SU-DHL-6 (cell line): Measurements from ENCODE around the gene EEFSEC.

Experiments used
- H2AFZ ChIP-seq: fragments of 200-600 bp; sonication (generic); 2 replicates; pipeline ENCODE4 v1.6.1; 2014; ENCODE audit warnings: low read depth, mild to moderate bottlenecking, moderate library complexity, mixed read lengths, antibody characterized with exemption, low read length; ENCODE audit not compliant: severe bottlenecking
- H3F3A ChIP-seq: fragments of 200-600 bp; shearing (Covaris generic); 2 replicates; pipeline ENCODE4 v1.6.0; 2016; ENCODE audit warnings: antibody characterized with exemption, mild to moderate bottlenecking; ENCODE audit not compliant: insufficient read depth
- H3K27ac ChIP-seq: fragments of 200-600 bp; sonication (generic); 2 replicates; pipeline ENCODE4 v1.5.1; 2016; ENCODE audit warnings: low read depth, mild to moderate bottlenecking, low read length, moderate library complexity, mixed read lengths
- H3K27me3 ChIP-seq: fragments of 200-600 bp; sonication (generic), shearing (Covaris generic); 2 replicates; pipeline ENCODE4 v1.6.0; 2014; ENCODE audit warnings: mild to moderate bottlenecking, low read length
- H3K36me3 ChIP-seq: fragments of 200-600 bp; sonication (generic); 2 replicates; pipeline ENCODE4 v1.6.1; 2014; ENCODE audit warnings: mild to moderate bottlenecking, low read length, mixed read lengths
- H3K4me2 ChIP-seq: fragments of 300-600, 200-600 bp; shearing (Covaris generic), sonication (generic); 2 replicates; pipeline ENCODE4 v1.6.0; 2014; ENCODE audit warnings: low read length, low read depth, mild to moderate bottlenecking; ENCODE audit not compliant: poor library complexity, severe bottlenecking
- H3K4me3 ChIP-seq: fragments of 200-600 bp; sonication (generic); 2 replicates; pipeline ENCODE4 v1.5.1; 2014; ENCODE audit warnings: antibody characterized with exemption, low read length, mild to moderate bottlenecking, mixed read lengths; ENCODE audit not compliant: insufficient read depth, poor library complexity, severe bottlenecking
- H3K79me2 ChIP-seq: fragments of 200-600 bp; sonication (generic); 2 replicates; pipeline ENCODE4 v1.6.1; 2014; ENCODE audit warnings: mild to moderate bottlenecking, low read length, moderate library complexity; ENCODE audit not compliant: insufficient read depth
- H3K9ac ChIP-seq: fragments of 200-600 bp; sonication (generic); 2 replicates; pipeline ENCODE4 v1.7.0; 2014; ENCODE audit warnings: mild to moderate bottlenecking, low read length
- H3K9me2 ChIP-seq: fragments of 200-600 bp; sonication (generic); replicated peaks from 2 replicates; pipeline ENCODE4 v1.6.1; 2014; ENCODE audit warnings: low read length; ENCODE audit not compliant: insufficient read depth
- H3K9me3 ChIP-seq: fragments of 200-600 bp; sonication (generic); 2 replicates; pipeline ENCODE4 v1.6.1; 2014; ENCODE audit warnings: low read length, mixed read lengths; ENCODE audit not compliant: insufficient read depth
- H4K20me1 ChIP-seq: fragments of 200-600 bp; sonication (generic); 2 replicates; pipeline ENCODE4 v1.6.1; 2014; ENCODE audit warnings: low read depth, mild to moderate bottlenecking, antibody characterized with exemption, low read length, moderate library complexity, mixed read lengths
- CTCF ChIP-seq: fragments of 200-600 bp; sonication (generic); IDR thresholded peaks from one replicate; pipeline ENCODE4 v1.5.1; 2017; ENCODE audit warnings: antibody characterized with exemption, mild to moderate bottlenecking, low read length, moderate library complexity; ENCODE audit not compliant: insufficient read depth, poor library complexity, severe bottlenecking
- EZH2phosphoT487 ChIP-seq: fragments of 200-600 bp; sonication (generic), shearing (Covaris generic); conservative IDR thresholded peaks from 2 replicates; pipeline ENCODE4 v1.6.1; 2018; ENCODE audit warnings: mild to moderate bottlenecking, antibody characterized with exemption, low read length, moderate library complexity, mixed read lengths

Gene EEFSEC

GRCh38 chr3:128352326-128352725 lies 199.0 kb downstream of the EEFSEC start:
- no peak overlapping the region for H3K4me2 ChIP-seq
- H3K27me3 ChIP-seq = no peaks in the 10 kb centered on the region
- no peaks in the 10 kb centered on the region for H3F3A ChIP-seq
- H4K20me1 ChIP-seq = no peaks in the 10 kb centered on the region
- no peaks in the 10 kb centered on the region for H3K36me3 ChIP-seq
- no peak for TF ChIP-seq CTCF
- TF ChIP-seq EZH2phosphoT487 = no peak
- H2AFZ ChIP-seq = no peak overlapping the region
- no peaks in the 10 kb centered on the region for H3K9me2 ChIP-seq
- no peak overlapping the region for H3K27ac ChIP-seq
- H3K4me3 ChIP-seq = no peak overlapping the region
- H3K9me3 ChIP-seq = no peaks in the 10 kb centered on the region
- no peak overlapping the region for H3K9ac ChIP-seq
- no peaks in the 10 kb centered on the region for H3K79me2 ChIP-seq

GRCh38 chr3:128353361-128353965 lies 200.2 kb downstream of the EEFSEC start:
- Histone ChIP-seq H3K9ac (no peak overlapping the region), H3K9me2 (no peaks in the 10 kb centered on the region), H3K27ac (no peak overlapping the region), H3K9me3 (no peaks in the 10 kb centered on the region), H3K4me2 (no peak overlapping the region), H3F3A (no peaks in the 10 kb centered on the region), H3K27me3 (no peaks in the 10 kb centered on the region), H2AFZ (no peak overlapping the region), H4K20me1 (no peaks in the 10 kb centered on the region), H3K4me3 (no peak overlapping the region), H3K36me3 (no peaks in the 10 kb centered on the region), H3K79me2 (no peaks in the 10 kb centered on the region)
- no peak for TF ChIP-seq EZH2phosphoT487
- TF ChIP-seq CTCF = no peak

- Histone ChIP-seq H3K36me3 (no peaks in the 10 kb centered on the region), H3F3A (no peaks in the 10 kb centered on the region), H4K20me1 (no peaks in the 10 kb centered on the region), H2AFZ (no peak overlapping the region), H3K27me3 (no peaks in the 10 kb centered on the region), H3K9ac (no peak overlapping the region), H3K4me3 (no peak overlapping the region), H3K9me2 (no peaks in the 10 kb centered on the region), H3K4me2 (no peak overlapping the region), H3K27ac (no peak overlapping the region), H3K79me2 (no peaks in the 10 kb centered on the region), H3K9me3 (no peaks in the 10 kb centered on the region)
- no peak for TF ChIP-seq CTCF
- TF ChIP-seq EZH2phosphoT487 = no peak
These were observed 200.9 kb downstream of the EEFSEC start for GRCh38 chr3:128353991-128354687.
